ENCODE results near the gene ADAM12.
"Not testable (repeated sequence)": the region's sequence is repeated elsewhere in the genome, so short reads cannot be mapped to it uniquely, and the experiment has no call there.

ADAM12 gene

DNA sequence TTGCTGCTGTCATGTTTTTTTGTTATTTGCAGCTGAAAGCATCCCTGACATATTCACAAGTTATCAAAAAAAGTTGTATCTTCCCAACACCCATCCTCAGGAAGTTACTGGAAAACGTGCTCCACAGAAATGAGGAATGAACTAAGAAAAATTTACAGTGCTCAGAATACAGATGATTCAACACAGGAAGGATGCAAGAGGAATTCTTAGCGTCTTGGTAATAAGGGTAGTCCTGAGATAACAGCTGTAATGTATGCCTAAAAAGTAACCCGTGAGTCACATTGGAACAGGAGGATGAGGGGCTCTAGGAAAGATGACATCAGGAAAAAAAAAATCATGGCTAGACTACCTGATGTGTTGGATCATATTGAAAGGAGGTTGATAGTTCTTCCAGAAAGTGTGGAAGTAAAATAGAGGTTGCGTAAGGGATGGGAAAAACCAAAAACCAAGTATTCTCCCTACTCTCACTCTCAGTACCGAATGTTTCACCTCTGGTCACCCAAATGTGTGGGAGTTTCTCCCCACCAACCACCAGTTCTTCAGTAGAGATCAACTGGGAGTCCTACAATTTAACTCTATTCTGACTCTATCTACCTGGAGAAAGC lies 3.9 kb downstream of the ADAM12 start:
- H2BK5ac ChIP-seq (ENCODE audit: low read depth, low read length, poor library complexity), result no peak overlapping the region
- H2BK120ac ChIP-seq (ENCODE audit: insufficient read depth, low read length, poor library complexity), result no peak overlapping the region
- no peak overlapping the region for H4K12ac ChIP-seq (ENCODE audit: low read depth, low read length)
- no peak overlapping the region for H2AFZ ChIP-seq (ENCODE audit: insufficient read depth, low read length, poor library complexity)
- H3K27me3 ChIP-seq (ENCODE audit: insufficient read depth, low read length), result peaks cover 25% of the 10 kb centered on the region
- no CpG with 5 or more reads among the region's 5 CpGs for WGBS (ENCODE audit: extremely low coverage, insufficient coverage, insufficient read length)
- no peak overlapping the region for H3K23ac ChIP-seq (ENCODE audit: low read length)
- H4K91ac ChIP-seq (ENCODE audit: low read depth, low read length), result no peak overlapping the region
- no peaks in the 10 kb centered on the region for H3K36me3 ChIP-seq (ENCODE audit: control insufficient read depth in 1 of 2, insufficient read depth in 2 of 2, low read length in 2 of 2)
- H3K79me1 ChIP-seq (ENCODE audit: low read length), result no peaks in the 10 kb centered on the region
- no peak overlapping the region for H4K8ac ChIP-seq (ENCODE audit: low read depth, low read length)
- H3K9me3 ChIP-seq (ENCODE audit: insufficient read depth, low read depth, low read length), result peaks cover 1% of the 10 kb centered on the region
- H3K18ac ChIP-seq (ENCODE audit: low read length), result no peak overlapping the region
- DNase-seq, result peak; percentile 62 to 91
- H3K4me3 ChIP-seq (ENCODE audit: low read depth, low read length), result no peak overlapping the region
- no peak overlapping the region for H3K14ac ChIP-seq (ENCODE audit: low read length)
- H2BK12ac ChIP-seq (ENCODE audit: low read length), result no peak overlapping the region
- H3K79me2 ChIP-seq (ENCODE audit: control insufficient read depth, insufficient read depth, low read length, poor library complexity), result no peaks in the 10 kb centered on the region
- no peak overlapping the region for H3K4ac ChIP-seq (ENCODE audit: low read depth, low read length)
- peaks cover 7% of the 10 kb centered on the region in 2 experiments for H3K4me1 ChIP-seq (ENCODE audit: control insufficient read depth in 1 of 2, insufficient read depth in 2 of 2, low read length in 2 of 2)
- no peak overlapping the region for H3K27ac ChIP-seq (ENCODE audit: low read depth, low read length)
- H2AK5ac ChIP-seq (ENCODE audit: low read length), result no peak overlapping the region
- H3K4me2 ChIP-seq (ENCODE audit: low read length), result no peak overlapping the region
- no peak overlapping the region for H3K9ac ChIP-seq (ENCODE audit: low read length)

DNA sequence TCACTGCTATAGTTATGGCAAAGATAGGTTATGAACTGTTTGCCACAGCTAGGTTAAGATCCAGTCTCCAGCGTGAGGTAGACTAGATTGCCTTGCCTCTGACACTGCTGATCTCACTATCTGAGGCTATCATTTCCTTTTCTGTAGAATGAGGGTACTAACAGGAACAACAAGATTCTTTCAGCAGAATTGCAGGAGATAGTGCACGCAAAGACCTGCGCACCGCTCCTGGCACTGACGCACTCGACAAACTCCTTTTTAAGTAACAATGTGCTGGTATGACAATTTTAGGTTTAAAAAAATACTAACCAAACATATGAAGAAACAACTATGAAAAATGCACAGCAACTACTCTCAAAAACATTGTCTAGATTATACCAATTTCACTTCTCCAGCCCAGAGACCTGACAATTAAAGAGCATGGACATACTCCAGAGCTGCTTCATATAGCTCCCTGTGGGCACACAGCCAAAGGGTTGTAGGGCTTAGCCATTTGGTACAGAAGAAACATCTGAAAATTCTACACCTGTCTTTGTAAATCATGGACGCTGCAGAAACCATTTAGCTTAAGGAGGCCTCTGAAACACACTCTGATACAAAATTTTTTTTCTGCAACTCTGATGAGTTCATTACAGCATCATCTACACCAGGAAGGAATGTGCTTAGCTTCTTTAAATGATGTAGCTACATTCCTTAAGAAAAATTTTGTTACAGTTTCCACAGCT lies 7.8 kb downstream of the ADAM12 start:
- H2BK12ac ChIP-seq (ENCODE audit: low read length), result no peak overlapping the region
- H4K8ac ChIP-seq (ENCODE audit: low read depth, low read length), result no peak overlapping the region
- H2BK120ac ChIP-seq (ENCODE audit: insufficient read depth, low read length, poor library complexity), result no peak overlapping the region
- no peak overlapping the region for H3K14ac ChIP-seq (ENCODE audit: low read length)
- H3K27me3 ChIP-seq (ENCODE audit: insufficient read depth, low read length), result no peaks in the 10 kb centered on the region
- no peak overlapping the region for H4K91ac ChIP-seq (ENCODE audit: low read depth, low read length)
- no peak overlapping the region for H3K27ac ChIP-seq (ENCODE audit: low read depth, low read length)
- H3K4me2 ChIP-seq (ENCODE audit: low read length), result no peak overlapping the region
- no peaks in the 10 kb centered on the region for H3K79me1 ChIP-seq (ENCODE audit: low read length)
- H4K12ac ChIP-seq (ENCODE audit: low read depth, low read length), result no peak overlapping the region
- H3K9ac ChIP-seq (ENCODE audit: low read length), result no peak overlapping the region
- no CpG with 5 or more reads among the region's 7 CpGs for WGBS (ENCODE audit: extremely low coverage, insufficient coverage, insufficient read length)
- no peaks in the 10 kb centered on the region for H3K79me2 ChIP-seq (ENCODE audit: control insufficient read depth, insufficient read depth, low read length, poor library complexity)
- no peak overlapping the region for H2BK5ac ChIP-seq (ENCODE audit: low read depth, low read length, poor library complexity)
- no peak overlapping the region for H3K23ac ChIP-seq (ENCODE audit: low read length)
- no peaks in the 10 kb centered on the region for H3K36me3 ChIP-seq (ENCODE audit: control insufficient read depth in 1 of 2, insufficient read depth in 2 of 2, low read length in 2 of 2)
- no peak overlapping the region for H3K18ac ChIP-seq (ENCODE audit: low read length)
- no peaks in the 10 kb centered on the region for H3K4me1 ChIP-seq (ENCODE audit: control insufficient read depth in 1 of 2, insufficient read depth in 2 of 2, low read length in 2 of 2)
- H3K4me3 ChIP-seq (ENCODE audit: low read depth, low read length), result no peak overlapping the region
- peak; percentile 93 to 96 for DNase-seq
- no peak overlapping the region for H2AFZ ChIP-seq (ENCODE audit: insufficient read depth, low read length, poor library complexity)
- no peak overlapping the region for H2AK5ac ChIP-seq (ENCODE audit: low read length)
- H3K9me3 ChIP-seq (ENCODE audit: insufficient read depth, low read depth, low read length), result no peaks in the 10 kb centered on the region
- no peak overlapping the region for H3K4ac ChIP-seq (ENCODE audit: low read depth, low read length)

DNA sequence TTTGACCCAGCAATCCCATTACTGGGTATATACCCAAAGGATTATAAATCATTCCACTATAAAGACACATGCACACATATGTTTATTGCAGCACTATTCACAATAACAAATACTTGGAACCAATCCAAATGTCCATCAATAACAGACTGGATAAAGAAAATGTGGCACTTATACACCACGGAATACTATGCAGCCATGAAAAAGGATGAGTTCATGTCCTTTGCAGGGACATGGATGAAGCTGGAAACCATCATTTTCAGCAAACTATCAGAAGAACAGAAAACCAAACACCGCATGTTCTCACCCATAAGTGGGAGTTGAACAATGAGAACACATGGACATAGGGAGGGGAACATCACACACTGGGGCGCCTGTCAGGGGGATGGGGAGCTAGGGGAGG lies 9.1 kb downstream of the ADAM12 start:
- H3K27ac ChIP-seq (ENCODE audit: low read depth, low read length); H3K18ac ChIP-seq (ENCODE audit: low read length); H4K12ac ChIP-seq (ENCODE audit: low read depth, low read length); H3K27me3 ChIP-seq (ENCODE audit: insufficient read depth, low read length); H4K8ac ChIP-seq (ENCODE audit: low read depth, low read length); H2AK5ac ChIP-seq (ENCODE audit: low read length); H2BK120ac ChIP-seq (ENCODE audit: insufficient read depth, low read length, poor library complexity); H3K23ac ChIP-seq (ENCODE audit: low read length); H2BK5ac ChIP-seq (ENCODE audit: low read depth, low read length, poor library complexity); DNase-seq; H2BK12ac ChIP-seq (ENCODE audit: low read length); H3K4me2 ChIP-seq (ENCODE audit: low read length); H3K9ac ChIP-seq (ENCODE audit: low read length); H3K4me1 ChIP-seq (ENCODE audit: control insufficient read depth in 1 of 2, insufficient read depth in 2 of 2, low read length in 2 of 2); H3K9me3 ChIP-seq (ENCODE audit: insufficient read depth, low read depth, low read length); H3K14ac ChIP-seq (ENCODE audit: low read length); H3K4ac ChIP-seq (ENCODE audit: low read depth, low read length); H3K79me2 ChIP-seq (ENCODE audit: control insufficient read depth, insufficient read depth, low read length, poor library complexity); H4K91ac ChIP-seq (ENCODE audit: low read depth, low read length); H3K4me3 ChIP-seq (ENCODE audit: low read depth, low read length); H3K36me3 ChIP-seq (ENCODE audit: control insufficient read depth in 1 of 2, insufficient read depth in 2 of 2, low read length in 2 of 2); H2AFZ ChIP-seq (ENCODE audit: insufficient read depth, low read length, poor library complexity); H3K79me1 ChIP-seq (ENCODE audit: low read length): not testable (repeated sequence)
- no CpG with 5 or more reads among the region's 3 CpGs for WGBS (ENCODE audit: extremely low coverage, insufficient coverage, insufficient read length)

DNA sequence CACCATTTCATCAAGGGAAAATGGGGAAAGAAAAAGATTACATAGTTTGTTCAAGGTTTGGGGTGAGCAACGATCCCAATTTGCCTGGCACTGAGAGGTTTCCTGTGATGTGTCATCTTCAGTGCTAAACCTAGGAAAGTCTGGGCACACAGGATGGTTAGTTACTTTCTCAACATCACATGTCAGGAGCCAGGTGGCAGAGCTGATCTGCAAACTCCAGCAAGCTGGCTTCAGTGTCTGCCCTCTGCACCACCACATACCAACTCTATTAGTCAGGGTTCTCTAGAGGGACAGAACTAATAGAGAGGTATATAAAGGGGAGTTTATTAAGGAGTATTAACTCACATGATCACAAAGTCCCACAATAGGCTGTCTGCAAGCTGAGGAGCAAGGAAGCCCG lies 11.3 kb downstream of the ADAM12 start:
- Histone ChIP-seq H3K4me3 (ENCODE audit: low read depth, low read length) (no peak overlapping the region), H3K4ac (ENCODE audit: low read depth, low read length) (no peak overlapping the region), H3K79me1 (ENCODE audit: low read length) (no peaks in the 10 kb centered on the region), H3K4me2 (ENCODE audit: low read length) (no peak overlapping the region), H3K79me2 (ENCODE audit: control insufficient read depth, insufficient read depth, low read length, poor library complexity) (no peaks in the 10 kb centered on the region), H2BK12ac (ENCODE audit: low read length) (no peak overlapping the region), H3K36me3 (ENCODE audit: control insufficient read depth in 1 of 2, insufficient read depth in 2 of 2, low read length in 2 of 2) (no peaks in the 10 kb centered on the region), H3K9me3 (ENCODE audit: insufficient read depth, low read depth, low read length) (no peaks in the 10 kb centered on the region), H2BK120ac (ENCODE audit: insufficient read depth, low read length, poor library complexity) (no peak overlapping the region), H3K27me3 (ENCODE audit: insufficient read depth, low read length) (no peaks in the 10 kb centered on the region), H4K8ac (ENCODE audit: low read depth, low read length) (no peak overlapping the region), H4K91ac (ENCODE audit: low read depth, low read length) (no peak overlapping the region), H3K4me1 (ENCODE audit: control insufficient read depth in 1 of 2, insufficient read depth in 2 of 2, low read length in 2 of 2) (no peaks in the 10 kb centered on the region), H3K14ac (ENCODE audit: low read length) (no peak overlapping the region), H3K9ac (ENCODE audit: low read length) (no peak overlapping the region), H3K23ac (ENCODE audit: low read length) (no peak overlapping the region), H2AK5ac (ENCODE audit: low read length) (no peak overlapping the region), H3K18ac (ENCODE audit: low read length) (no peak overlapping the region), H2AFZ (ENCODE audit: insufficient read depth, low read length, poor library complexity) (no peak overlapping the region), H4K12ac (ENCODE audit: low read depth, low read length) (no peak overlapping the region), H3K27ac (ENCODE audit: low read depth, low read length) (no peak overlapping the region), H2BK5ac (ENCODE audit: low read depth, low read length, poor library complexity) (no peak overlapping the region)
- DNase-seq, result peak; percentile 28 to 55
- WGBS (ENCODE audit: extremely low coverage, insufficient coverage, insufficient read length), result no CpG with 5 or more reads among the region's 2 CpGs

Measured in trophoblast cell (in vitro differentiated cells and primary cell).